NB4 (cell line): ENCODE results near the gene CBFA2T3.

Experiments used
- DNase-seq: peaks from one replicate; pipeline ENCODE4 v3.0.0; 2010; ENCODE audit warnings: low read depth
- H3K4me3 ChIP-seq: one replicate; pipeline ENCODE4 v1.5.1; 2011; ENCODE audit warnings: mild to moderate bottlenecking, low read depth, low read length, moderate library complexity
- CTCF ChIP-seq: IDR thresholded peaks from one replicate; pipeline ENCODE4 v1.5.1; 2012; ENCODE audit warnings: low read depth, low read length
- MAX ChIP-seq: IDR thresholded peaks from 2 replicates; pipeline ENCODE4 v1.6.1; 2011; ENCODE audit warnings: low read depth, low read length
- MYC ChIP-seq: IDR thresholded peaks from 2 replicates; pipeline ENCODE4 v1.6.1; 2011; ENCODE audit warnings: low read depth, low read length
- POLR2A ChIP-seq: IDR thresholded peaks from 2 replicates; pipeline ENCODE4 v1.6.1; 2011; ENCODE audit warnings: mild to moderate bottlenecking; ENCODE audit not compliant: insufficient read length; ENCODE audit errors: extremely low read depth

CBFA2T3 gene

GRCh38 chr16:88847654-88848053 lies 129.4 kb downstream of the CBFA2T3 start:
- TF ChIP-seq POLR2A (no peak), CTCF (no peak), MAX (no peak), MYC (no peak)
- no peak for DNase-seq
- no peak overlapping the region for H3K4me3 ChIP-seq

- no peak for DNase-seq
- TF ChIP-seq MYC (no peak), MAX (no peak), CTCF (no peak), POLR2A (no peak)
Measured at GRCh38 chr16:88846088-88846487, 130.9 kb downstream of the CBFA2T3 start.

GRCh38 chr16:88844419-88845036 lies 132.5 kb downstream of the CBFA2T3 start:
- TF ChIP-seq MAX (no peak), CTCF (peak; percentile 34), MYC (no peak)
- H3K4me3 ChIP-seq: no peak overlapping the region
- peak; percentile 49 for DNase-seq

More at GRCh38 chr16:88846088-88846487, 130.9 kb downstream of the CBFA2T3 start:
- no peak overlapping the region for H3K4me3 ChIP-seq

GRCh38 chr16:88843256-88843655 lies 133.8 kb downstream of the CBFA2T3 start:
- H3K4me3 ChIP-seq: no peak overlapping the region
- TF ChIP-seq MAX: no peak
- no peak for TF ChIP-seq CTCF
- no peak for TF ChIP-seq MYC
- no peak for TF ChIP-seq POLR2A
- DNase-seq: no peak

GRCh38 chr16:88842806-88843205 lies 134.2 kb downstream of the CBFA2T3 start:
- H3K4me3 ChIP-seq: no peak overlapping the region
- DNase-seq: no peak
- TF ChIP-seq MYC: no peak
- TF ChIP-seq MAX: no peak
- TF ChIP-seq POLR2A: no peak
- TF ChIP-seq CTCF: no peak
